OCI-LY7 (cell line): ENCODE measurements around the gene DAPK1.

ENCODE experiments used
- CTCF ChIP-seq: fragments of 200-600 bp; sonication (generic); conservative IDR thresholded peaks from 2 replicates; pipeline ENCODE4 v1.5.1; 2014; ENCODE audit warnings: mild to moderate bottlenecking, antibody characterized with exemption, low read length, moderate library complexity, mixed read lengths
- EZH2phosphoT487 ChIP-seq: fragments of 200-600 bp; sonication (generic); IDR thresholded peaks from 2 replicates; pipeline ENCODE4 v1.6.1; 2018; ENCODE audit warnings: low read depth, borderline replicate concordance, mild to moderate bottlenecking, mixed run types, antibody characterized with exemption, low read length, moderate library complexity, mixed read lengths

GRCh38 chr9:87479801-87480201 lies 17.9 kb upstream of the DAPK1 start:
- TF ChIP-seq CTCF (no peak), EZH2phosphoT487 (no peak)
